ENCODE data around the gene TINCR. TPM values are rescaled to one million over a fixed set of nuclear protein-coding genes. Genes with fewer than 3 reads are reported as not detected.

Gene TINCR
- total and polyA plus RNA-seq, 2 of the 13 experiments (the other 11 are each of a cell fraction or from before 2014, with no cell fraction given), result 0.17 to 0.33 TPM

- no peaks in the 10 kb centered on the region for H3K79me2 ChIP-seq (ENCODE audit: insufficient read depth, low read length)
- H3K9me3 ChIP-seq (ENCODE audit: low read length), result peaks cover 21% of the 10 kb centered on the region
- CTCF ChIA-PET (ENCODE audit: low intra/inter-chr PET ratio, low total read pairs), result no interaction called here
- peaks cover 1 to 3% of the 10 kb centered on the region in 2 experiments; a peak in 1 of 5 replicates for H3K27me3 ChIP-seq (ENCODE audit: control insufficient read depth in 1 of 2, insufficient read depth in 2 of 2, low read length in 2 of 2)
- H3K4me3 ChIP-seq (replicated peaks in 1 of 3; ENCODE audit: insufficient read depth in 1 of 3, low read depth in 2 of 3, low read length in 3 of 3), result no peak overlapping the region
- no peaks in the 10 kb centered on the region for H3K36me3 ChIP-seq (replicated peaks in 1 of 2; ENCODE audit: control insufficient read depth in 1 of 2, insufficient read depth in 2 of 2, low read length in 2 of 2)
- no TSS peak for BruUV-seq (replicated peaks)
- DNase-seq (ENCODE audit: low spot score) (no peak), FAIRE-seq (no peak), ATAC-seq (no peak)
- H4K20me1 ChIP-seq (ENCODE audit: insufficient read depth, low read length), result no peaks in the 10 kb centered on the region
- H3K27ac ChIP-seq (ENCODE audit: extremely low read length, insufficient read depth, low read length), result no peak overlapping the region
- TF ChIP-seq SAFB2 (CRISPR knock-in tag; IDR thresholded peaks at IDR 0.05; ENCODE audit: borderline replicate concordance, low read depth), result no peak
- no peak for TF ChIP-seq ZNF782 (CRISPR knock-in tag; IDR thresholded peaks at IDR 0.05; ENCODE audit: borderline replicate concordance)
- no peaks in the 10 kb centered on the region for H3K4me1 ChIP-seq (ENCODE audit: insufficient read depth, low read length)
- POLR2A ChIA-PET, result no interaction called here
- 81% methylated on average over 3 of the region's 3 CpGs for WGBS (ENCODE audit: low lambda C conversion rate)
- intact Hi-C loops (cut with micrococcal nuclease; ENCODE audit: unreplicated experiment), result no loop called here
- no peak overlapping the region for H2AFZ ChIP-seq (ENCODE audit: low read length)
- H3K9ac ChIP-seq (ENCODE audit: insufficient read depth, low read depth, low read length), result no peak overlapping the region
- in situ Hi-C loops (cut with HindIII; ENCODE audit: extremely low pct_ligation_motif_present, low pct_unique_long_range_greater_than_20kb), result no loop called here
- H3K4me2 ChIP-seq (ENCODE audit: low read depth, low read length), result no peak overlapping the region
Observed at GRCh38 chr19:5533257-5533656, 34.5 kb downstream of the TINCR start.

GRCh38 chr19:5530701-5531100 lies 37.1 kb downstream of the TINCR start:
- POLR2A ChIA-PET, result no interaction called here
- FAIRE-seq, result no peak
- Histone ChIP-seq H3K27ac (ENCODE audit: extremely low read length, insufficient read depth, low read length) (no peak overlapping the region), H2AFZ (ENCODE audit: low read length) (no peak overlapping the region), H3K4me3 (replicated peaks in 1 of 3; ENCODE audit: insufficient read depth in 1 of 3, low read depth in 2 of 3, low read length in 3 of 3) (no peak overlapping the region), H3K79me2 (ENCODE audit: insufficient read depth, low read length) (no peaks in the 10 kb centered on the region), H3K27me3 (ENCODE audit: control insufficient read depth in 1 of 2, insufficient read depth in 2 of 2, low read length in 2 of 2) (peaks cover 0 to 3% of the 10 kb centered on the region in 2 experiments; a peak in 1 of 5 replicates), H3K4me1 (ENCODE audit: insufficient read depth, low read length) (no peaks in the 10 kb centered on the region), H3K4me2 (ENCODE audit: low read depth, low read length) (no peak overlapping the region), H3K9me3 (ENCODE audit: low read length) (peaks cover 21% of the 10 kb centered on the region), H4K20me1 (ENCODE audit: insufficient read depth, low read length) (no peaks in the 10 kb centered on the region), H3K36me3 (replicated peaks in 1 of 2; ENCODE audit: control insufficient read depth in 1 of 2, insufficient read depth in 2 of 2, low read length in 2 of 2) (no peaks in the 10 kb centered on the region), H3K9ac (ENCODE audit: insufficient read depth, low read depth, low read length) (no peak overlapping the region)
- ATAC-seq, result no peak
- WGBS (ENCODE audit: low lambda C conversion rate), result 60% methylated on average over 11 of the region's 11 CpGs
- intact Hi-C loops (cut with micrococcal nuclease; ENCODE audit: unreplicated experiment), result no loop called here
- no TSS peak for BruUV-seq (replicated peaks)
- in situ Hi-C loops (cut with HindIII; ENCODE audit: extremely low pct_ligation_motif_present, low pct_unique_long_range_greater_than_20kb), result no loop called here
- CTCF ChIA-PET (ENCODE audit: low intra/inter-chr PET ratio, low total read pairs), result no interaction called here
- no peak for DNase-seq (ENCODE audit: low spot score)
- TF ChIP-seq BCL6 (CRISPR knock-in tag; IDR thresholded peaks at IDR 0.05), result no peak
- no peak for TF ChIP-seq ZNF879 (CRISPR knock-in tag; IDR thresholded peaks at IDR 0.05)
- no peak for TF ChIP-seq MAX (IDR thresholded peaks at IDR 0.05)
- TF ChIP-seq DMAP1 (CRISPR knock-in tag; IDR thresholded peaks at IDR 0.05), result no peak
- TF ChIP-seq SP2 (CRISPR knock-in tag; IDR thresholded peaks at IDR 0.05), result no peak
- TF ChIP-seq ZNF563 (CRISPR knock-in tag; IDR thresholded peaks at IDR 0.05), result no peak
- TF ChIP-seq MED8 (CRISPR knock-in tag; IDR thresholded peaks at IDR 0.05; ENCODE audit: insufficient replicate concordance), result no peak
- no peak for TF ChIP-seq TRIM22 (IDR thresholded peaks at IDR 0.05)
- no peak for TF ChIP-seq SP1 (IDR thresholded peaks at IDR 0.05)
- no peak for TF ChIP-seq SP1 (CRISPR knock-in tag; IDR thresholded peaks at IDR 0.05)
- no peak for TF ChIP-seq NR2F6 (IDR thresholded peaks at IDR 0.05)
- TF ChIP-seq NR2F6 (CRISPR knock-in tag; IDR thresholded peaks at IDR 0.05), result no peak
- no peak for TF ChIP-seq TRAFD1 (CRISPR knock-in tag; IDR thresholded peaks at IDR 0.05; ENCODE audit: borderline replicate concordance)

All from HepG2 (cell line).